GM21737 (cell line): ENCODE data around the gene GHR.

Experiments used
- ATAC-seq: cut with Tn5 transposase; IDR thresholded peaks from one replicate; pipeline ENCODE4 v1.9.1; 2021; ENCODE audit warnings: mild to moderate bottlenecking, moderate library complexity; ENCODE audit not compliant: unreplicated experiment

The GHR gene

DNA sequence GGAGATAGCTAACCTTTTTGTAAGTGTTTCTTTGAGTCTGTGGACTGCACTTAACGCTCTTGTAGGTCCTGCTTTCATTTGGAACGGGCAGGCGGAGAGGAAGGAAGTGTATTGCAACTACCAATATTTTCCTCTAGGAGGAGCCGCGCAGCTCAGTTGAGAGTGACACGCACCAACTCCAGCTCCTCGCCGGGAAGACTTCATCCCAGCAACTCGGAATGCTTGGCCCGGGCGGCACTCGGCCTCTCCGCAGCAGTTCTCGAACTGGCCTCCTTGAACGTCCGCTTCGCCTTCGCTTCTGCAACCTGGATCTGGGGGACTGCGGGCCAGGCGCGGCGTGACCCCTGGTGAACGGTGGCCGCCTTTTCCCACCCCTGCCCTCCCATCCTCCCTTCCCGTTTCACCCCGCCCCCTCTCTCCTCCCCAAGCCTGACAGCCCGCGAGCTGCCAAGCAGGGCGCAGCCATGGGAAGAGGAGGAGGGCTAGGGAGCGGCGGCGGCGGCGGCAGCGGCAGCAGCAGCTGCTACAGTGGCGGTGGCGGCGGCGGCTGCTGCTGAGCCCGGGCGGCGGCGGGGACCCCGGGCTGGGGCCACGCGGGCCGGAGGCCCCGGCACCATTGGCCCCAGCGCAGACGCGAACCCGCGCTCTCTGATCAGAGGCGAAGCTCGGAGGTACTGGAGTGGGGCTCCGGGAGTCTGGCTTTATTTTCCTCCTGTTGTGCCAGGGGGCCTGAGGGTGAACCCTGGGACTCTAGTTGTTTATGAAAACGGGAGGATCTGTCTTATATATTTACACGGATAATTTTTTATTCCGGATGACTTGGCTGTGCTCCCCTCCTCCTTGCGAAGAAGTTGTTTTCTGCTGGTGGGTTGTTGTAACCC is at the start of gene GHR:
Gene GHR, plus strand, starts transcription at position 155 of the 881 bp plus-strand sequence. CDS start 142,436 bp downstream, outside the sequence.
- no peak for ATAC-seq

DNA sequence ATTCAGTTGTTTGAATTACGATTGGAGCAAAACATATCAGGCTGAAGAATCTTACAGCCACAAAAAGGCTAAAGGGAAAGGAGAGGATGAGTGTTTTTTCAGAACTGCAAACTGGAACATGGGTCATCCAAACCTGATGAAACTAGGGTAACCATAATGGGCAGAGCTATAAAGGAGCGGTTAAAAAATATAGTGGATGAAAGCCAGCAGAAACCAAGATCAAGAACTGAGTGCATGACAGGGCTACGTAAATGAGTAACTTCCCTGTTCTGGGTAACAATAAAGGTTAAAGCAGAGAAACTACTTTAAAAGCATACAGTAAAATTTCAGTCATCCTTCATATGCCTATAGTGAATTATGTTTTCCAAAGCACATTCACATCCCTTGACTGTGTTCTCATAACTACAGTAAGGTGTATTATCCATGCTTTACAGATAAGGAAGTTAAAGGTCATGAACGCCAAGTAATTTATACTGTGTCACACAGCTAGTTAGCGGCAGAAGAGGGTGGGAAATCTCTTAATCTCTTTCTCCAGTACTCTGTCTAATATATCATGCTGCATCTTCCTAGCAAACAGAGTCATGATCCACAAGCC is 48.5 kb upstream of the GHR start:
- no peak for ATAC-seq

GRCh38 chr5:42377496-42377895 is 45.7 kb upstream of the GHR start:
- ATAC-seq = no peak

- ATAC-seq = no peak
These were observed 41.3 kb upstream of the GHR start for GRCh38 chr5:42381973-42382372.

GRCh38 chr5:42387563-42387962 is 35.7 kb upstream of the GHR start:
- ATAC-seq = no peak

DNA sequence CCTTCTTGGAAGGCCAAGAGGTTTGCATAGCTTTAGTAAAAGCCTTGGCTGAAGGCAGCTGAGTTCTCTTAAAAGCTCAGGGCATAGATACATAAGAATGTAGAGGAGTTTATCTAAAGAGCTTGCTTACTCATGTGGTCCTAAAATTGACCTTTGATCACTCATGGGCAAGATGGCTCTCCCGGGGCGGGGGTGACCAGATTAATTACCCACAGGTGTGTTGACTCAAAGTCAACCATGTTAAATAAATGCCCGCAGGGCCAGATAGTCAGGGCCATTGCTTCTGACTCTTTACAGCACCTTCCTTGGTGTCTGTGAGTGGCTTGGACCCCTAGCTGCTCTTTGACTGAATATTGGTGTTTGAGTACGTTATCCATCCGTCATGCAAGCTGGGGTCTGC is 33.1 kb upstream of the GHR start:
- no peak for ATAC-seq

- ATAC-seq = no peak
These were observed 30.3 kb upstream of the GHR start for GRCh38 chr5:42392917-42393316.

DNA sequence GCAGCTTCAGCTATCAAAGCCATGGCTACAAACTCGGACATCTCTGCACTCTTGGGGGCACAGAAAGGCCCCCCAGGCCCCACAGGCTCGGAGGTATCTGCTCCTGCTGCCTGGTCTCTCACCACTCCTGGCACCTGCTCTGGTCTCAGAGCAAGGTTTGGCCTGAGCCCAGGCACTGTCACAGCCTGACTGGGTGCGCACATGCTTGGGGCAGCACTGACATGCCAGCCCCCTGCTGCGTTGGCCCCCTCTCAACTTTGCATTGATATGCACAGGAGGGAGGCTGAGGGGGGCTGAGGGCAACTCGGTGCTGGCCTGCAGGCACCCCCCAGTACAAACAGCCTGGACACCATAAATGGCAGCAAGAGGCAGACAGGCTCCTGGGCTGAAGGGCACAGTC is 27.1 kb upstream of the GHR start:
- ATAC-seq = no peak

- ATAC-seq = no peak
These were observed 26.0 kb upstream of the GHR start for GRCh38 chr5:42397267-42397666.

DNA sequence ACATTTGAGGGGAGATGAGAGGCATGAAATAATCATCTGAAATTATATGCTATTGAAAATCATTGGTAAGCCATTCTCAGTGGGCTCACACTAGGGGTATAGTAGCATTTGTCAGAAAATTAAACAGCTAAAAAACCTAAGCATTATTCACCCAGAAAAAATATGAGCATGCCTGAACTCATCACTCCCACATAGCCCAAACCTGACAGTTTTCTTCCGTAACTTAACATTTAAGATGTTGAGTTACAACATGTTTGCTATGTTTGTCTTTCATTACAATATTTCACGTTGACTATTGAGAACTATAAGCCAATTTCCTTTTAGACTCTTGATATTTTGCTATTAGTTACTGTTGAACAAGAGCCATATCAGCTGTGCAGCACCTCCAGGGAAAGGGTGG is 23.5 kb upstream of the GHR start:
- ATAC-seq = no peak

GRCh38 chr5:42400474-42400873 is 22.8 kb upstream of the GHR start:
- no peak for ATAC-seq

DNA sequence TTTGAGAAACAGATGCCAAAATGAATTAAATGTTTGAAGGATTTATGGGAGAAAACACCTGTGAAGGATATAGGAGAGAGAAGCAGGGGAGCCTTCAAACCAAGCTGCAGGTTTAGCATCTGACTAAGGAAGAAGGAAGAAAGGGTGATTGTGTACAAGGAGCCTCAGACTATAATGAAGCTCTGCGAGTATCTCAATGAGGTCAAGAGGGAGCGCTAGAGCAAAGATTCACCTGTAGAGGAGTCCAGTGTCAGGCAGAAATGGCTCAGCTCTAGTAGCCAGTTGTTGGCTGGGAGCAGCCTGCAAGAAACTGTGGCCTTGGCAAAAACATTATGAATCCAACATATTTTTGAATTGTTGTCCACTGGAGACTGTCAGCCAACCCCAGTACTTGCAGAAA is 20.0 kb upstream of the GHR start:
- no peak for ATAC-seq

DNA sequence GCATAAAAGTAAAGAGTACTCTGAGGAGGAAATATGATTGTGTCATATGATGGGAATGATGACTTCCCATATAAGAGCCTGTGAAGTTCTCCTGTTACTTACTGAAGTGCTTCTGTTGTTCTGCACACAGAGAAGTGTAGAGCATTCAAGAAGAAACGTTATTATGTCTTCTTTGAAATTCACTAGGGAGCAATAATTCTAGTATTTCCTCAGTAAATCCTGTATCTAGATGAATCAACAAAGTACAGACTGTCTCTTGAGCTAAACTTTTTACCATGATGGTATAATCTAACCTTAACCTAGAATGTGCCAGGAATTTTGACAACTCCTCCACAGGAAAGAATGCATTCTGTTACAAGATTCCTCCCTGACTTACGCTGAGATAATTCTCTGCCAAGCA is 18.9 kb upstream of the GHR start:
- ATAC-seq = no peak

DNA sequence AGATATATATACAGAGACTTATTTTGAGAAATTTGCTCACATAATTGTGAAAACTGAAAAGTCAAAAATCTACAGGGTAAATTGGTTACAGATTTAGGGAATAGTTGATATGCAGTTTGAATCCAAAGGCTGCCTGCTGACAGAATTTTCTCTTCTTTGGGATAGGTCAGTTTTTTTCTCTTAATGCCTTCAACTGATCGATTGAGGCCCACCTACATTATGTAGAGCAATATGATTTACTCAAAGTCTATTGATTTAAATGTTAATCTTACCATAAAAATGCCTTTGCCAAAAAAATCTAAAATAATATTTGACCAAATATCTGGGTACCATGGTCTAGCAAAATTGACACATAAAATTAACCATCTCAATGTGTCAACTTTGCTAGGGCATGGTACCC is 3.9 kb upstream of the GHR start:
- no peak for ATAC-seq

GRCh38 chr5:42422656-42423280 is 471 bp upstream of the GHR start:
- no peak for ATAC-seq

DNA sequence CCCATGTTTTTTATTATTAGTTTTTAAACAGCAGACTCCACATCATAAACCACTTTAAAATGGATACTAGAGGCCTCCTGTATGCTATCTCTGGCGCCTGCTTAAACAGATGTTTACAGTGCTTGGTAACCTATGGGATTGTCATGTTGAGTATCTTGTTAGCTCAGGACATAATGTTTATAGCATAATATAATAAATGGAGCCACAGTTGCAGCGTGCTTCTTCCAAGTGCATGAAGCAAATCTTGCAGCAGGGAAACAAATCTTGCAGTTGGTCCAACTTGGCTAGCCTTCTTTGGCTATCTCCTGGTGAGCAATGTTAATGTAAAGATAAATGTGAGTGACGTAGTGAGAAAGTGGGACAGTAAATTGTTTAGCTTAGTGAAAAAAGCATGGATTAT is 2.8 kb downstream of the GHR start:
- no peak for ATAC-seq

GRCh38 chr5:42429694-42430093 is 6.5 kb downstream of the GHR start:
- no peak for ATAC-seq

GRCh38 chr5:42434047-42434724 is 10.9 kb downstream of the GHR start:
- ATAC-seq = no peak

DNA sequence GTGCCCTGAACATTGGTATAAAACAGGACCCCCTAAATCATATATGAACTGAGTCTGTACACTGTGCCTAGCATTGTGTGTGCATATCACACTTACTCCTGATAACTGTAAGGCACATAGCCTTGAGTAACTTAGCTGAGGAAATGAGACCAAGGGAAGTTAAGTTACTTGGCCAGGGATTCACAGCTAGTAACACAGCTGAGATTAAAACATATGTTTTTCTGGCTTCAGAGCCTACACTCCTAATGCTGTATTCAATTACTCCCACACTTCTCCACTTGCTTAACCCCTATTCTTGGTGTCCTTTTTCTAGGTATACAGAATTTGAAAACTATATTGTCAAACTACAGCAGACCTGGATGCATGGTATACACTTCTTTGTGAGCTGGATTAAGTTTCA is 12.8 kb downstream of the GHR start:
- ATAC-seq = no peak

DNA sequence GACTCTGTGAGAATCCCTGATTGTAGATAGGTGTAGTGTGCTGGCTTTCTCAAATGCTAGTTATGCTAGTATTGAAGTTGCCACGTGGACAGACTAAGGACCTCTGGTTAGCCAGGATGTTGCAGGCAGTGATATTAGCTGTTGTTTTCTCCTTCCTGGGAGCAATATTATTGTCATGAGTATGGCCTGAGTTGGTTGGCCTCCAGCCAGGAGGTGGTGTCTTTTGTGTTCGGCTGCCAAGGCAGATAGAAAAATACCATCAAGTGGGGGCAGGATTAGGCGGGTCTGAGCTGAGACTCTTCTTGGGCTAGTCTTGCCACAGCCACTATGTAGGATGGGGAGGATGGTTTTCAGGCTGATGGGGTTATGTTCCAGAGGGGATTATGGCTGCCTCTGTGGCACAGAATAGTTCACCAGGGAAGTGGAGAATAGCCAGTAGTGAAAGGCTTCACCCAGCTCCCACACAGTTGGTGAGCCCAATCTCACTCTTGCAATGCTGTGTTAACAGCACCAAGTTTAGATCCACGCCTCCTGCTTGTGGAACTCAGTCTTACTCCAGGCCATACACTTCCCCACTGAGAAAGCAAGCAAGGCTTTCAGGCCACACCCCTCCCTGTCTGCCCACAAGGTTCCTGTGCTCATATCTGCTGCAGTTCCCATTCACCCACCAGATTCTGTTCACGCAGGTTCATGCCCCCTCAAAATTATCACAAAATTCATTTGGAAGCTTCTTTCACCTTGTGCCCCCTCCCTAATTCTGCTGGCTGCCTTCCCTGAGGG is 31.2 kb downstream of the GHR start:
- ATAC-seq = no peak

GRCh38 chr5:42461033-42461432 is 37.8 kb downstream of the GHR start:
- ATAC-seq = no peak
